ENCODE measurements around the gene ZCCHC3.

DNA sequence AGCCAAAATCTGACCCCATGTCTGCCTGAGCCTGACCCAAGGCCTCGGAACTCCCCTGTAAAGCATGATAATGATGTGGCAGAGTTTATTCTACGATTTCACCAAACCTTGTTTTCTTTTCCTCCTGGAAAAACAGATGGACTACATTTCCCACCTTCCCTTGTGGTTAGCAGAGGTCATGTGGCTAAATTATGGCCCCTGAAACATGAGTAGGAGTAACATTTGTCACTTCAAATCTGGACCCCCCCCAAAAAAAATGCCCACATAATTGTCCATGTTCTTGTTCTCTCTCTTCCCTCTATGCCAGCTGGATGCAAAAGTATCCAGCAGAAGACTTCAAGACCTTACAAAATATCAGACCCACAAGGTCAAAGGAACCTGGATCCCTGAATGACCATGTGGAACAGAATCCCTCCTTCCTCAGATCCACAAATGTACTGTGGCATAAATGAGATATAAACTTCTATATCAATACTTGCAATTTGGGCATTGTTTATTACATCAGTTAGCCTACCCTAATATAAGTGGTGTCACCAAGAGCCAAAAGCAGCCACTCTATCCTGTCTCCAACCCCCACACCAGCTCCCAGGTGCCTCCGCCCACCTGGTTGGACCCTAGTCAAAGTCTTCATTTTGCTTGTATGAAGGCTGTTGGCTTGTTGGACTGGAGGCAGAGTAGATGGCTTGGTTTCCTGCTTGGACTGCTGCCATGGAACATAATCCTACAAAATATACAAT is 8.2 kb upstream of the ZCCHC3 start:
- no peak for TF ChIP-seq POLR2AphosphoS5 (IDR thresholded peaks at IDR 0.05; ENCODE audit: low read depth, low read length)
- no peak for TF ChIP-seq TAF1 (IDR thresholded peaks at IDR 0.05; ENCODE audit: borderline replicate concordance, low read depth, low read length)
- no peak for TF ChIP-seq POLR2A (IDR thresholded peaks at IDR 0.05; ENCODE audit: low read depth, low read length)
